Left renal cortex interstitium (tissue), 4 donors: Measurements from ENCODE around the gene ZC3H12A. TPM values are rescaled to one million over a fixed set of nuclear protein-coding genes. Genes with fewer than 3 reads are reported as not detected.

ENCODE experiments used
- DNase-seq, 4 donors: peaks; one replicate each; pipeline ENCODE4 v3.0.0-alpha.2; 2013; ENCODE audit warnings: low read depth in 4 of 4, low spot score in 2 of 4, missing footprints in 1 of 4
- polyA plus RNA-seq, 4 donors: library from polyadenylated mRNA; unstranded; fragments of 120-200 nt; gene quantifications; one replicate each; pipeline ENCODE4 v1.2.1, GENCODE V29; 2013; ENCODE audit not compliant: insufficient read length in 4 of 4

Gene ZC3H12A
- 1 to 10 TPM; 1.8 to 4.2 (median 2.3) TPM for polyA plus RNA-seq

DNA sequence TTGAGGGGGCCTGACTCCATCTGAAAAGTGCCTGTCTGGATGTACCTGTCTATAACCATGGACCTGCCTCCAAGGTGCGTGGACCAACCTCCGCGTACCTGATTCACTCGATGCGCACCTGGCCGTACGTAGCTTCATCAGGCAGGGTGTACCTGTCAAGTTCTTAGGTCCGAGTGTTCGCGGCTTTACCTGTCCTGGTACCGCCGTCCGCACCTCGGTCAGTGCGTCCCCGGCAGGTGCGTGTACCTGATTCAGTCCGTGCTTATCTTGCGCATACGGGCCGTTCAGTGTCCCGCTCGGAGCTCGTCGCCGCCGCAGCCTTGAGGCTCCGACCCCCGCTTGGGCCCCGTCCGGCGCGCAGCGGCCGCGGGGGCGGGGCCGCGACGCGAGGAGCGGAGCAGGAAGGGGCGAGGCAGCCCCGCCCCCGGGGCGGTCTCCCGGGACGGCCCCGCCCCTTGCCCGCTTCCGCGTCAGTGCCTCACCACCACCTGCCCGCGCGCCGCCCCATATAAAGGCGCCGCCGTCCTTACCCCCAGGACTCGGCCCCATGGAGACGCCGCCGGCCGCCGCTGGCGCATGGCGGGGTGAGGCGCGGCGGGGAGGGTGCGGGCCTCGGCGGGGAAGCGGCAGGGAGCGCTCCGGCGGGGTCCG is at the start of gene ZC3H12A:
ZC3H12A (plus strand) TSS at position 535 of the 651 bp plus-strand sequence. CDS start 917 bp downstream, outside the sequence.
- peak; percentile 48 to 82 (median 64) for DNase-seq

DNA sequence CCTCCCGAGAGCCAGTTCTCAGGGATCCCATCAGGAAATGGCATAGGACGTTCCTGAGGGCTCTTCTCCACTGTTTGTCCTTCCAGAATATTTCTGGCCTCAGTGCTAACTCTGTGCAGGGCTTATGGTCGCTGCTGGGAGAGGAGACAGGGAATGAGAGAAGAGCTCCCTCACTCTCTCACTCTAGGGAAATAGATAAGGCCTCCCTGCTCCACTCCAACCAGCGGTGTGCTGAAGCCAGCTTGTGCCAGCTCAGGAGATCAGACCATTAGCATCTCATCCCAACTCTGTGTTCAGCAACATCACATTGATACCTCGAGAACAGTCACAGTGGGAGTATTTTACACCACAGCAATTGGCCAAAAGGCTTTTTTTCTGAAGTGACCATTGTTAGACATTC is 49.2 kb upstream of the ZC3H12A start:
- no peak for DNase-seq

DNA sequence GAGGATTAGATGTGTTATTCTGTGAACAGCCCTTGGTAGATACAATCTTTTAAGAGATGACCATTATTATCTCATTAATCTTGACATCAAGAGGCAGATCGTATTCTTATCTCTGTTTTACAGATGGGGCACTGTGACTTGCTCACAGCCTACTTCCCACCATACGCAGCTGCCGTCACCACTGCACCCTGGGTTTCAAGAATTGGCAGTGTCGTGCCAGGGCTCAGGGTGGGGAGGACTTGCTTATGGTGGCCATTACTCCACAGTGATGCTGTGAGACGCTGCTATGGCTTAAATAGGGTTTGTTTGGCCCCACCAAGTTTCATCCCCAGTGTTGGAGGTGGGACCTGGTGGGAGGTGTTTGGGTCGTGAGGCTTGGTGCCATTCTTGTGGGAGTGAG is 45.4 kb upstream of the ZC3H12A start:
- no peak for DNase-seq

DNA sequence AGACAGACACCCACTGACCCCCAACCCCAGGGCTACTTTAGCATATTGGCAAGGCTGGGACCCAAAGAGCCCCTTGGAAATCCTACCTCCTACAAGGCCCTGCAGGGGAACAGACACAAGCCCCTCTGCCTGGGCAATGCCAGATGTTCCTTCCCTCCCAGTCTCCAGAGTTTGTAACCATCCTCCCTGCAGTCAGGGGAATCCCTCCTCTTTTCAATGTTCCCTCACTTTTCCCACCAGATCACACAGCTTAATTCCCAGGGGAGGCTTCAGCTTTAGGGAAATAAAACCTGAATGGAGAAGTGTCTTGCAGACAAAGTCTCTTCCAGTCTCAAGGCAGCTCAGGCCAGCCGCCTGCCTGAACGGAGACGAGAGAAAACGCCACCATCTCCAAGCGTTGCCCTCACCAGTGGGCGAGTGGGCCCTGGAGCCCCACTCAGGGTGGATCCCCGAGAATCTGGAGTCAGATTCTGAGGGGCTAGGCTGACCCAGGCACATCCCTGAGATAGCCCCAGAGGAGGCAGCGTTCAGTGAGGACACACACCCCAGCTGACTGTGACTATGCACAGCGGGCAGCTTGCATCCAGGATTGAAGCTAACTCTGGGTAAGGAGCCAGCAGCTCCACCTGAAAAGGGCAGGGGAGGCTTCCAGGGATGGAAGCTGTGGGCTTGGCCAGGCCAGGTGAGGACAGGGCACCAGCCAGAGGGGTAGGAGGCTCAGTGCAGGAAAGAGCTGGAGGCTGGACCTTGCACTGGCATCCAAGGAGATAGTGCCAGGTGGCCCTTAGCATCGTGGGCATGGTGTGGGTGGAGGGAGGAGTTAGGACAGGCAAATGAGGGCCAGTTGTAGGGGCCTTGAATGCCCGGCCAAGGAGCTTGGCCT is 44.0 kb upstream of the ZC3H12A start:
- DNase-seq, result no peak

DNA sequence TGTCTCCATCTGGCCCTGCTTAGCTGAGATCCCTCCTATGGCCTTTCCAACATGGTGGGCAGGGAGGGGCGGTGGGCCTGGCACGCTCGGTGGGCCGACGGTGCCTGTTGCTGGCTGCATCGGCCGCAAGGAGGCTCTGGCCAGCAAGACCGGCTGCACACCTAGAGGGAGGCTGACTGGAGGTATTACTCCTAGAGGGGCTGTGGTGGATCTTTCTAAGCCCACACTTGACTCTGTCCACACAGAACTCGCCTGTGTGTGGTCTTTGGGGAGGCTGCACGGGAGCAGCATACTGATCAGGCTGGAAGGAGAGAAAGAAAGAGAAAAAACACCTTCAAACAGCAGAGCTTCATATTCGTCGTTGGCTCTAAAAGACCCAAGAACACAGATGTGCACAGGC is 41.7 kb upstream of the ZC3H12A start:
- DNase-seq, result no peak

DNA sequence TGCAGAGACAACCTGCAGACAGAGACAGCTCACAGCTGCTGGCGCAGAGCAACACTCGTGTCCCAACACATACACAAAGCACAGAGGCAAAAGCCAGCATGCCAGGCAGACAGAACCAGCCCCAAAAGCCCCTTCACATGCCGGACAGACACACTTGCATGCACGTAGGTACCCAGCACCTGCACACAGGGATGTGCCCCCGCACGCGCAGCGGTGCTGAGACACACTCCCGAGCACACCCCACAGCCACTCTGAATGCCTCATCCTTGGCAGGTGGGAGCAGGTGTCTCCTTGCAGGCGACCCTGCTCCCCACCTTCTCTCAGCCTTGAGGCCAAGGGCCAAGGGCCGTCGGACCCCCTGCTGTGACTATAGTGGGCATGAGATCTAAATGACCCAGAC is 41.2 kb upstream of the ZC3H12A start:
- DNase-seq, result no peak

DNA sequence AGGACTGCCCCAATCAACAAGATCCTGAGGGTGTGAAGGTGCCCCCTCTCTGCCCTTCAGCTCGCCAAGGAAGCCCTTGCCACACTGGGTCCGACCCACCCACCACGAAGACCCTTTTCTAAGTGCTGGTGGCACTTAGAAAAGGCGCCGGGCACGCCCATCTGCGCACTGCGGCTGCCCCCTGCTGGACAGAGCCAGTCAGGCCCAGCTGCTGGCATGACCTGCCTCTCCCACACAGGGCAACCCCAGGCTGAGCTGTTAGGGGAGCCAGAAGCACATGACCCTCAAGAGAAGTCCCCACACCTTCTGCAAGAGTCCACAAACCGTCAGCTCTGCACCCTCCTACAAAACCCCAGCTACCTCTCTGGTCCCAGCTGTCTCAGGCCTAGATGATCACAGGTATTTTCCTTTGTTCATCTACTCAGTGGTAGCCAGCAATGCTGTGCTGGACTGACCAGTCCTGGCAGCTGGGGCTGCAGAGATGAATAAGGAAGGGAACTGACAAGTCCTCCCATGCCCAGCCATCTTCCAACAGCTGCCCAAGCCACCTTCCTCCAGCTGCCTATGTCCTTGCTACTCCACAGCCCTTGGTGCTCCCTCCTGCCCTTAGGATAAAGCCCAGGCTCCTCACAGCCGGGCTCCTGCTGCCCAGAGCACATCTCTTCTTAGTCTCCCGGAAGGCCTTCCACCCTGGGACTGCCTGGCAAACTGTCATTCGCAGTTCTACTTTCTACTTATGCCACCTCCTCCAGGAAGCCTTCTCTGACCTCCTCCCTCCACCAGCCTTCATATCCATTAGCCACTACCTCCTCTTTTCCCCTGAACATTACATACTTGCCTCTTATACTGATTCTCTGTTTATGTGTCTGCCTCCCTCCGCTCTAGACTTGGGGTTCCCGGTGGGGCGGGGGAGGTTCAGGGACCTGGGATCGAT is 39.8 kb upstream of the ZC3H12A start:
- DNase-seq, result peak in 2 of 4 donors; percentile 9 to 14

DNA sequence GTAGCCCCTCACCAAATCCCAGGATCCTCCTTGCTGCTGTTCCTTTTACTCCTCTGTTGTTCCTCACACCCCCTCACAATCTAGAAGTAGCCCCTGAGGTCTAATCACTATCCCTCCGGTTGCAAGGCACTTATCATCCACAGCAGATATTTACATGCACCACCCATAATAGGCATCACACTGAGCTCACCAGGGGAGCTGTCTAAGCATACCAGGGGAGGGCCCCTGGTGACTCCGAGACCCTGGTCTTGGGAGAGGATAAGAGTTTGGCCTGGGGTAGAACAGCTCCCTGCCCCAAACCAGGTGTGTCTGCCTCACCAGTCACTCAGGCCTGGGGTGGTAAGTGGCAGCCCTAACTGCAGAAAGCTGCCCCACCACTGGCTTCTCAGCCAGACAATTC is 37.3 kb upstream of the ZC3H12A start:
- no peak for DNase-seq

DNA sequence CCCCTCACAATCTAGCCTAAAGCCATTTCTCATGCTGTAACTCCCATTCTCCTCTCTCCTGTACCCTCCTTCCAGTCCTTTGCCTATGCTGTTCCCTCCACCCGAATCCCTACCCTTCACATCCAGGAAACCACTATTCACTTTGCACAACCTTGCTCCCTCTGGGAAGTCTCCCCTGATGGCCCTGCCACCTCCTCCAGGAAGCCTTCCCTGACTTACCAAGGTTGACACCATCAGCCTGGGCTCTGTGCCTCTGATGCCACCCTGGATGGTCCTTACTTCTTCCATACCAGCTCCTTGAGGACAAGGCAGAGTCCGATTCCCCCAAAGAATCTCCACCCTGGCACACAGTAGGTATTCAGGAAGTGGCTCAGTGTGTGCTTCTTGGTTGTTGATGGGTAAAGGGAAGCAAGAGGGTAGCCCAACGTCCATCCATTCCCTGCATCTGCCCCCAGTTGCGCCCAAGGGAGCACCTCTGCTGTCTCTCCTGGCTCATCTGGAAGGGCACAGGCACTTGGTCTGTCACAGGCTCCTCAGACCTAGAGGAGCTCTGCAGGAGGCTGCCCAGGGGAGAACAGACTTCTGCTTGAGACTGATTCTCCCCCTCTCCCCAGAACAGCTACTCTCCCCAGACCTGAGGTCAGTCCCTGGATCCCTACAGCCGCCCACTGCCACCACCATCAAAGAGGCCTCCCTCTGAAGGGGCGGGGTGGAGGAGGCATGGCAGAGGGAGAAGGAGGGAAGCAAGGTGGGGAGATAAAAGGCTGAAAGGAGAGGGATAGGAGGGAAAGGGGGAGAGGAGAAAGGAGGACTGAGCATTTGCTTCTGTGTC is 36.1 kb upstream of the ZC3H12A start:
- DNase-seq, result no peak

DNA sequence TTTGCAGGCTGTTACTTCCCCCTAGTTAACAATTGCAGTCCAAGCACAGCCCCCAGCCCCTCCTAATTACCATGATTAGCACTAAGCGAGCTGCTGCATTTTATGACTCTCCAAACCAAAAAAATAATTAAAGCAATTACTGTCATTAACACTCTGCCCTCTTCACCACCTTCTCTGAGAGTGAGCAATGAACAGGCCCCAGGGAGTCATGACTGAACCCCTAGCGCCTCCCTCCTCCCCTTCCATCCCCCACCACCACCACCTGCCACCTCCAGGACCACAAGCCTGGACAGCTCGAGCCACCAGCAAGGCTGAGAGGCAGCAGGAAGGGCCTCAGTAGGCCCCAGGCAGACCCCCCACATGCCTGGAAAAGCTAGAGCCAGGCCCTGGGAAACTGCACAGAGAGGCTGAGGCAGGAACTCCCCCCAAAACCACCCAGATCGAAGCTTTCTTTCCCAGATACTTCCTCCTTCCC is 35.5 kb upstream of the ZC3H12A start:
- no peak for DNase-seq

DNA sequence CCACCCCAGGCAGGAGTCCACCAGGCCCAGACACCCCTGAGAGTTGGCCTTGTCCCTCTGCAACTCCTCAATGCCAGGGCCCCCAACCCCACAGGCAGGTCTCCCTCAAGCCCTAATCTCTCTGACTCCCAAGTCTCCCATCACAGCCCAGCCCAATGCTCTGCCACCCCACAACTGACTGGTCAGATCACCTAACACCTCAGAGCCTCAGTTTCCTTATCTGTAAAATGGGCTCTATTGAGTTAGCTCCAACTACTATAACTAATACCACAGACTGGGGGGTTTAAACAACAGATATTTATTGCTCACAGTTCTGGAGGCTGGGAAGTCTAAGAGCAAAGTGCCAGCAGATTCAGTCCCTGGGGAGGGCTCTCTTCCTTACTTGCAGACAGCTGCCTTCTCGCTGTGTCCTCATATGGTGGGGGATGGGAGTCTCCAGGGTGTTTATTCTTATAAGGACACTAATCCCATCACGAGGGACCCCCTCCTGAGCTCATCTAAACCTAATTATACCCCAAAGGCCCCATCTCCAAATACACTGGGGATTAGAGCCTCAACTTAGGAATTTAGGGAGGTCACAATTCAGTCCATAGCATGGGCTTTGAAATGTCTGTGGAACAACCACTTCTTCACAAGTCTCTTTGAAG is 34.9 kb upstream of the ZC3H12A start:
- DNase-seq, result no peak

DNA sequence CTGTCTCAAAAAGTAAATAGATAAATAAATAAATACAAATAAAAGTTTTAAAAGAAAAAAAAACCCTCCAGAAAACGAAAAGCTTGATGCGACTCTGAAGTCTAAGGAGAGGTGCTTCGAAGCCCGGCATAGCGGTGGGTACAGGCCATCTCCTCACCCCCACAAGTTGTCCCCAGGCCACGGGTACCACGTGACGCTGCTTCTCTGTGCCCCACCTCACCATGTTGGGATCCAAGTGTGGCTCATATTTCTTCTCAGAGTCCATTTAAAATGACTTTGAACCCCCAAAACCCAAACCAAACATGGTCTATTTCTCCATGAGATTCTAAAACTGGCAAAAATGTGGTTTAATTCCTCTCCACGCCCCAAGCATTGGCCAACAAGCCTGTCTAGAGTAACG is 32.9 kb upstream of the ZC3H12A start:
- no peak for DNase-seq

DNA sequence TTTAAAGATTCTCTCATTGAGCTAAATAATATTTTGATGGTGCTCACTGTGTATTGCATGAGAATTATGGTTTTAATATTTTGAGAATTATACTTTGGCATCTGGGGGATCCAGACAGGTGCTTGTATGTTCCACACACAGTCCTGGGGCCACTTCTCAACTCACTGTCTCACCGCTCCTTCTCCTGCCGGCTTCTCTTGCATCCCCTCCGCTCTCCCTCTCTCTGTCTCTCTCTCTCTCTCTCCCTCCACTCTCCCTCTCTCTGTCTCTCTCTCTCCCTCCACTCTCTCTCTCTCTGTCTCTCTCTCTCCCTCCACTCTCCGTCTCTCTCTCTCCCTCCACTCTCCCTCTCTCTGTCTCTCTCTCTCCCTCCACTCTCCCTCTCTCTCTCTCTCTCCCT is 32.2 kb upstream of the ZC3H12A start:
- no peak for DNase-seq

DNA sequence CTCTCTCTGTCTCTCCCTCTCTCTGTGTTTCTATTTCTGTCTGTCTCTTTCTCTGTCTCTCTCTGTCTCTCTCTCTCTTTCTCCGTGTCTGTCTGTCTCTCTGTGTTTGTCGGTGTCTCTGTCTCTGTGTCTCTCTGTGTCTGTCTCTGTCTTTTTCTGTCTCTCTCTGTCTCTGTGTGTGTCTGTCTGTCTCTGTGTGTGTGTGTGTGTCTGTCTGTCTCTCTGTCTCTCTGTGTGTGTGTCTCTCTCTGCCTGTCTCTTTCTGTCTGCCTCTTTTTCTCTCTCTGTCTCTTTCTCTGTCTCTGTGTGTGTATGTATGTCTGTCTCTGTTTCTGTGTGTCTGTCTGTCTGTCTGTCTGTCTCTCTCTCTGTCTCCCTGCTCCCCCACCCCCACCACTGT is 31.7 kb upstream of the ZC3H12A start:
- DNase-seq, result no peak

DNA sequence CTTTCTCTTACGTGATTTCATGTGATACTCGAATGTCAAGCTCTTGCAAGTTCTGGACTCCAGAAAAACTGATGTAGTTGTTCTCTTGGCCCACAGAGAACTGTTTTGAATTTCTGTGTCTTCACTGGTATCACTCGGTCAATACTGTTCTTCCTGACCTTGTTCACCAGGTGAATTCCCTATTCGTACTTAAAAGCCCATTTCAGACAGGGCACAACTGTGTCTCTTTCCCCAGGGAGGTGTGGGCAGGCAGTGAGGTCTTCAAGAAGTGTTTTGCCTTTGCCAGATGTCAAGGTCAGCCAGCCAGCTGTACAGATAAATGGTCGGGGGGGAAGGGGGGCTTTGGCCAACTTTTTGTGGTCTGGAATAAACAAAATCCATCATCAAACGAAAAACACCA is 27.5 kb upstream of the ZC3H12A start:
- no peak for DNase-seq

DNA sequence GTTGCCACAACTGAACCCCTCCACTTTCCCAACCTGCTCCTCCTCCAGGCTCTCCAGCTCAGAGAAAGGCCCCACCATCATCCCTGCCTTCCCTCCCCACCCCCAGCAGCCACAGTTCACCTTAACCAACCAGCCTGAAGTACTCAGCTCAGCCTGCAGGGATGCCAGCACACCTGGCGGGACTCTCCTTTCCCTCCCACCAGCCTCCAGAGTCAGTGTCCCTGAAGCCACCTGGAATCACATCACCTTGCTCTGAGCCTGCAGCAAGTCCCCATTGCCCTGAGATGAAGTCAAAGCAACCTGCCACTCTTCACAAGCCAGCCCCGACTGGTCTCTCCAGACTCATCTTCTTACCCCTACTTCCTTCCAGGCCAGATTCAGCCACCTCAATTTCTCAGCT is 26.2 kb upstream of the ZC3H12A start:
- DNase-seq, result no peak

DNA sequence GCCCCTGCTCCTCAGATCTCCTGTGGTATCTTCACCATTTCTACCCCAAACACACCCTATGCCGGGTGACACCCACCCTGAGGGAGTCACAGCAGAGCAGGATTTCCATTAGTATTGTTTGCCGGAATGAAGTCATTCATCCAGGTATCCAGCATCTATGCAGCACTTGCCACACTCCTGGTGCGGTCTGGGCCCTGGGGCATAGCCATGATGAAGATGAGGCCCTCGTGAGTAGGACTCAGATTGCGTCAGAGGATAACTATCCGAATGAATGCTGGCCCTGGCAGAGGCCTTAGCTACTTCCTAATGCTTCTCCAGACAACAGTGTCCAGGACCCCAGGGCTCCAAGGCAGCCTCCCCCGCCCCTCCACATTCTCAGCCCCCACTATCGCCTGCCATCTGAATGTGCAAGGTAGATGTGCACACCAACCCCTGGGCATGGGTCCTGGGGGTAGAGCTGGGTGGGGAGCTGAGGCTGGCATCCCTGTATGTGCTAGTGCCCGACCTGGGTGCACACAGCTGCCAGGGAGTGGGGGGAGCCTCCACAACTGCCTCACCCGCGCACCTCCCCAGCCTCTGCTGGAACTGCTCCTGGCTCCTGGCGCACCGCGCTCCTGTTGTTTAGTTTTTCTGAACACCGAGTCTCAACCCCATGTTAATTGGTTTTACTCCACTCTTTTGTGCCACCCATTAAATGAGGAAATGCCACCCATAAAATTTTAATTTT is 25.5 kb upstream of the ZC3H12A start:
- no peak for DNase-seq

DNA sequence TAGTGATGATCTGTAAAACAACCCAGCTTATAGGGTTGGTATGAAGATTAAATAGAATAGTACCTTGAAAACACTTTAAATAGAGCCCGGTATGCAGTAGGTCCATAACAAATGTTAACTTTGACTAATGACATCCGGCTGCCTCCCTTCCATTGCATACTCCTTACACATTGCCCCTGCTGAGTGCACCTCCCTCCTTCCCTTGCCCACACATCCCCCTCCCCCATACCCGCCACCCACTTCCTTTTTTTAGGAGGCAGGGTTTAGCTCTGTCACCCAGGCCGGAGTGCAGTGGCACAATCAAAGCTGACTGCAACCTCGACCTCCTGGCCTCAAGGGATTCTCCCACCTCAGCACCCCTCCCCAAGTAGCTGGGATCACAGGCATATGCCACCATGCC is 24.4 kb upstream of the ZC3H12A start:
- no peak for DNase-seq

DNA sequence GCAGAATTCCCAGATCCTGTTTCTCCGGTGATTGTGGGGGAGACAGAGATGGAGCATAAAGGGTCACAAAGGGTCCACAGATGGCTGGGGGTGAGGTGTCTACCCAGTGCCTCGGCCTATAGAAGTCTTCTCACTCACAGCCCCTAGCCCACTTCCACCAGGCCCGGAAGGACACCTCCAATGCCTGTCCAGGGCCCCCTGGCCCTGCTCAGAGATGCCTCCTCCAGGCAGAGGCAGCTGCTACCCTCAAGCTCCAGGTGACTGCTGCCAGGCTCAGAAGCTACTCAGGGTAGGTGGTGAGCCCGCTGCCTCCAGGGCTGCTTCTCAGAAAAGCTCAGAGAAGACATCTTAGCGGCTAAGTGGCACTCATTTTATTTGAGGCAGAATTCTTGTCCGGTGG is 22.0 kb upstream of the ZC3H12A start:
- DNase-seq, result no peak
